Measurements from ENCODE around the gene CTBP2. TPM values are rescaled to one million over a fixed set of nuclear protein-coding genes. Genes with fewer than 3 reads are reported as not detected.

The CTBP2 gene
- total RNA-seq, 2 experiments from 2014 or later = 0.29 to 0.40 TPM

- Mint-ChIP-seq H3K36me3 (ENCODE audit: low read depth) (no peaks in the 10 kb centered on the region), H3K4me3 (no peak overlapping the region), H3K27ac (no peak overlapping the region), H3K9me3 (ENCODE audit: insufficient read depth) (no peaks in the 10 kb centered on the region), H3K27me3 (ENCODE audit: low read depth) (no peaks in the 10 kb centered on the region), H3K4me1 (ENCODE audit: low read depth) (no peaks in the 10 kb centered on the region)
- POLR2A ChIA-PET = no interaction called here
- DNase-seq = no peak
- no peak for ATAC-seq
- CTCF ChIA-PET = no interaction called here
Observed at GRCh38 chr10:125123476-125124114, 36.8 kb downstream of the CTBP2 start.

GRCh38 chr10:125122566-125122965 is 37.8 kb downstream of the CTBP2 start:
- CTCF ChIA-PET = no interaction called here
- Mint-ChIP-seq H3K27me3 (ENCODE audit: low read depth) (no peaks in the 10 kb centered on the region), H3K36me3 (ENCODE audit: low read depth) (no peaks in the 10 kb centered on the region), H3K9me3 (ENCODE audit: insufficient read depth) (no peaks in the 10 kb centered on the region), H3K27ac (no peak overlapping the region), H3K4me1 (ENCODE audit: low read depth) (no peaks in the 10 kb centered on the region), H3K4me3 (no peak overlapping the region)
- POLR2A ChIA-PET = no interaction called here
- no peak for DNase-seq
- ATAC-seq = no peak

- Mint-ChIP-seq H3K4me3 (no peak overlapping the region), H3K36me3 (ENCODE audit: low read depth) (no peaks in the 10 kb centered on the region), H3K4me1 (ENCODE audit: low read depth) (no peaks in the 10 kb centered on the region), H3K9me3 (ENCODE audit: insufficient read depth) (no peaks in the 10 kb centered on the region), H3K27me3 (ENCODE audit: low read depth) (no peaks in the 10 kb centered on the region), H3K27ac (no peak overlapping the region)
- ATAC-seq (no peak), DNase-seq (no peak)
- ChIA-PET POLR2A (no interaction called here), CTCF (interaction anchor here (0.8 kb wide), 1 partner anchor 73 kb away, joined by 3 read pairs; no protein-coding TSS in a partner anchor)
Observed at GRCh38 chr10:125121003-125121402, 39.4 kb downstream of the CTBP2 start.

GRCh38 chr10:125120053-125120710 is 40.2 kb downstream of the CTBP2 start:
- ChIA-PET CTCF (no interaction called here), POLR2A (no interaction called here)
- ATAC-seq = no peak
- H3K27me3 Mint-ChIP-seq (ENCODE audit: low read depth) = no peaks in the 10 kb centered on the region
- H3K4me1 Mint-ChIP-seq (ENCODE audit: low read depth) = no peaks in the 10 kb centered on the region
- H3K4me3 Mint-ChIP-seq = no peak overlapping the region
- no peaks in the 10 kb centered on the region for H3K36me3 Mint-ChIP-seq (ENCODE audit: low read depth)
- no peak for DNase-seq
- no peak overlapping the region for H3K27ac Mint-ChIP-seq
- H3K9me3 Mint-ChIP-seq (ENCODE audit: insufficient read depth) = no peaks in the 10 kb centered on the region

- ChIA-PET POLR2A (no interaction called here), CTCF (no interaction called here)
- DNase-seq (no peak), ATAC-seq (no peak)
- no peaks in the 10 kb centered on the region for H3K36me3 Mint-ChIP-seq (ENCODE audit: low read depth)
- no peak overlapping the region for H3K4me3 Mint-ChIP-seq
- H3K4me1 Mint-ChIP-seq (ENCODE audit: low read depth) = no peaks in the 10 kb centered on the region
- H3K9me3 Mint-ChIP-seq (ENCODE audit: insufficient read depth) = no peaks in the 10 kb centered on the region
- no peak overlapping the region for H3K27ac Mint-ChIP-seq
- H3K27me3 Mint-ChIP-seq (ENCODE audit: low read depth) = no peaks in the 10 kb centered on the region
Observed at GRCh38 chr10:125118701-125119100, 41.7 kb downstream of the CTBP2 start.

- CTCF ChIA-PET = no interaction called here
Observed at GRCh38 chr10:125118011-125118611, 42.3 kb downstream of the CTBP2 start.

GRCh38 chr10:125116652-125117310 is 43.6 kb downstream of the CTBP2 start:
- ChIA-PET POLR2A (no interaction called here), CTCF (no interaction called here)
- Mint-ChIP-seq H3K36me3 (ENCODE audit: low read depth) (no peaks in the 10 kb centered on the region), H3K9me3 (ENCODE audit: insufficient read depth) (no peaks in the 10 kb centered on the region), H3K27ac (no peak overlapping the region), H3K4me1 (ENCODE audit: low read depth) (no peaks in the 10 kb centered on the region), H3K4me3 (no peak overlapping the region), H3K27me3 (ENCODE audit: low read depth) (no peaks in the 10 kb centered on the region)
- DNase-seq (no peak), ATAC-seq (no peak)

More at GRCh38 chr10:125118011-125118611, 42.3 kb downstream of the CTBP2 start:
- Mint-ChIP-seq H3K4me1 (ENCODE audit: low read depth) (no peaks in the 10 kb centered on the region), H3K9me3 (ENCODE audit: insufficient read depth) (no peaks in the 10 kb centered on the region), H3K36me3 (ENCODE audit: low read depth) (no peaks in the 10 kb centered on the region), H3K27ac (no peak overlapping the region), H3K4me3 (no peak overlapping the region), H3K27me3 (ENCODE audit: low read depth) (no peaks in the 10 kb centered on the region)
- POLR2A ChIA-PET = no interaction called here
- DNase-seq (no peak), ATAC-seq (no peak)

- Mint-ChIP-seq H3K27me3 (ENCODE audit: low read depth) (no peaks in the 10 kb centered on the region), H3K27ac (no peak overlapping the region), H3K4me3 (no peak overlapping the region), H3K9me3 (ENCODE audit: insufficient read depth) (no peaks in the 10 kb centered on the region), H3K4me1 (ENCODE audit: low read depth) (no peaks in the 10 kb centered on the region), H3K36me3 (ENCODE audit: low read depth) (no peaks in the 10 kb centered on the region)
- ChIA-PET CTCF (no interaction called here), POLR2A (no interaction called here)
- no peak for ATAC-seq
- no peak for DNase-seq
Observed at GRCh38 chr10:125116041-125116649, 44.2 kb downstream of the CTBP2 start.

GRCh38 chr10:125115409-125115808 is 45.0 kb downstream of the CTBP2 start:
- POLR2A ChIA-PET = no interaction called here
- CTCF ChIA-PET = no interaction called here
- H3K9me3 Mint-ChIP-seq (ENCODE audit: insufficient read depth) = no peaks in the 10 kb centered on the region
- H3K27ac Mint-ChIP-seq = no peak overlapping the region
- no peak for ATAC-seq
- no peak for DNase-seq
- no peaks in the 10 kb centered on the region for H3K27me3 Mint-ChIP-seq (ENCODE audit: low read depth)
- no peaks in the 10 kb centered on the region for H3K4me1 Mint-ChIP-seq (ENCODE audit: low read depth)
- no peak overlapping the region for H3K4me3 Mint-ChIP-seq
- no peaks in the 10 kb centered on the region for H3K36me3 Mint-ChIP-seq (ENCODE audit: low read depth)

GRCh38 chr10:125114761-125115391 is 45.5 kb downstream of the CTBP2 start:
- ChIA-PET CTCF (no interaction called here), POLR2A (no interaction called here)
- no peaks in the 10 kb centered on the region for H3K9me3 Mint-ChIP-seq (ENCODE audit: insufficient read depth)
- no peak overlapping the region for H3K4me3 Mint-ChIP-seq
- no peak for DNase-seq
- H3K36me3 Mint-ChIP-seq (ENCODE audit: low read depth) = no peaks in the 10 kb centered on the region
- ATAC-seq = no peak
- no peaks in the 10 kb centered on the region for H3K27me3 Mint-ChIP-seq (ENCODE audit: low read depth)
- H3K4me1 Mint-ChIP-seq (ENCODE audit: low read depth) = no peaks in the 10 kb centered on the region
- no peak overlapping the region for H3K27ac Mint-ChIP-seq

GRCh38 chr10:125113691-125114371 is 46.5 kb downstream of the CTBP2 start:
- ATAC-seq = no peak
- no peaks in the 10 kb centered on the region for H3K4me1 Mint-ChIP-seq (ENCODE audit: low read depth)
- no peak for DNase-seq
- H3K4me3 Mint-ChIP-seq = no peak overlapping the region
- H3K27ac Mint-ChIP-seq = no peak overlapping the region
- POLR2A ChIA-PET = no interaction called here
- H3K36me3 Mint-ChIP-seq (ENCODE audit: low read depth) = no peaks in the 10 kb centered on the region
- CTCF ChIA-PET = no interaction called here
- H3K27me3 Mint-ChIP-seq (ENCODE audit: low read depth) = no peaks in the 10 kb centered on the region
- no peaks in the 10 kb centered on the region for H3K9me3 Mint-ChIP-seq (ENCODE audit: insufficient read depth)
